HepG2 (cell line): ENCODE data around the gene GRIN3B. TPM values are rescaled to one million over a fixed set of nuclear protein-coding genes. Genes with fewer than 3 reads are reported as not detected.
A peak's percentile ranks its signal among the peaks of the same experiment; 100 is the strongest.

ENCODE experiments used
- ATAC-seq: fragments of 200-7000 bp; cut with Tn5 transposase; 3 replicates; pipeline ENCODE4 v1.9.1; 2020; ENCODE audit warnings: mild to moderate bottlenecking, moderate library complexity
- BruUV-seq: library from RNA; stranded (reverse); fragments of 400-500 nt; replicated peaks from 2 replicates; lab custom pipeline; 2021; lab: Mats Ljungman, UMichigan
- CTCF ChIA-PET: fragments of 300-600 bp; formaldehyde crosslinking; extraction: SDS; loops from one replicate; lab custom pipeline; 2021; ENCODE audit warnings: low total read pairs, inconsistent platforms, low intra/inter-chr PET ratio; lab: Yijun Ruan, JAX
- POLR2A ChIA-PET: fragments of 350-600 bp; sonication (Branson Sonifier 250); formaldehyde crosslinking; loops from one replicate; lab custom pipeline; 2020; ENCODE audit warnings: antibody characterized with exemption, inconsistent platforms; lab: Yijun Ruan, JAX
- DNase-seq: peaks from one replicate; pipeline ENCODE4 v3.0.0-alpha.2; 2015; ENCODE audit warnings: low spot score
- FAIRE-seq: peaks from 3 replicates; lab custom pipeline; 2011; peaks lifted over from hg19 to GRCh38; lab: Jason Lieb, UNC
- H2AFZ ChIP-seq: one replicate; pipeline ENCODE4 v1.6.1; 2011; ENCODE audit warnings: low read length, inconsistent platforms
- H3K27ac ChIP-seq: fragments of 300-600 bp; 3 replicates; pipeline ENCODE4 v1.8.0; 2011; ENCODE audit warnings: mixed run types, mild to moderate bottlenecking, mixed read lengths, low read length, inconsistent platforms; ENCODE audit not compliant: insufficient read depth; ENCODE audit errors: extremely low read length
- H3K27me3 ChIP-seq, 2 experiments: fragments of 200-600 bp in 1 of 2; 2 replicates in 1 of 2; 3 replicates in 1 of 2; pipeline versions ENCODE4 v1.6.0 to v1.8.0; 2011; ENCODE audit warnings: low read length in 2 of 2, mild to moderate bottlenecking in 2 of 2, moderate library complexity in 2 of 2, inconsistent platforms in 1 of 2; ENCODE audit not compliant: insufficient read depth in 2 of 2, control insufficient read depth in 1 of 2
- H3K36me3 ChIP-seq, 2 experiments: fragments of 200-600 bp in 1 of 2; replicated peaks in 1 of 2; 2 replicates in 1 of 2; 3 replicates in 1 of 2; pipeline versions ENCODE4 v1.5.1 to v1.8.0; 2011; ENCODE audit warnings: low read length in 2 of 2, inconsistent platforms in 1 of 2; ENCODE audit not compliant: insufficient read depth in 2 of 2, control insufficient read depth in 1 of 2
- H3K4me1 ChIP-seq: 2 replicates; pipeline ENCODE4 v1.5.1; 2012; ENCODE audit warnings: low read length, inconsistent platforms; ENCODE audit not compliant: insufficient read depth
- H3K4me2 ChIP-seq: 2 replicates; pipeline ENCODE4 v1.6.0; 2011; ENCODE audit warnings: low read depth, low read length, inconsistent platforms
- H3K4me3 ChIP-seq, 3 experiments: fragments of 200-600 bp in 1 of 3; sonication (generic), shearing (Covaris generic) in 1 of 3; replicated peaks in 1 of 3; 2 replicates each; pipeline ENCODE4 v1.5.1; 2011 to 2016; ENCODE audit warnings: low read length in 3 of 3, inconsistent platforms in 2 of 3, low read depth in 2 of 3, mild to moderate bottlenecking in 2 of 3, control low read depth in 1 of 3, mixed read lengths in 1 of 3; ENCODE audit not compliant: insufficient read depth in 1 of 3
- H3K79me2 ChIP-seq: one replicate; pipeline ENCODE4 v1.6.1; 2011; ENCODE audit warnings: low read length, inconsistent platforms; ENCODE audit not compliant: insufficient read depth
- H3K9ac ChIP-seq: 2 replicates; pipeline ENCODE4 v1.6.0; 2011; ENCODE audit warnings: mild to moderate bottlenecking, low read depth, low read length, inconsistent platforms; ENCODE audit not compliant: insufficient read depth
- H3K9me3 ChIP-seq: 2 replicates; pipeline ENCODE4 v1.5.1; 2012; ENCODE audit warnings: mild to moderate bottlenecking, low read length
- H4K20me1 ChIP-seq: 2 replicates; pipeline ENCODE4 v1.6.0; 2011; ENCODE audit warnings: inconsistent platforms, mild to moderate bottlenecking, low read length, moderate library complexity; ENCODE audit not compliant: insufficient read depth
- ATF1 ChIP-seq: IDR thresholded peaks from 2 replicates; pipeline ENCODE4 v1.6.1; 2016; ENCODE audit warnings: mild to moderate bottlenecking, control low read depth
- CEBPG ChIP-seq: IDR thresholded peaks from 2 replicates; pipeline ENCODE4 v1.6.1; 2016
- FOXP1 ChIP-seq, 2 experiments: fragments of 450-650 bp in 1 of 2; IDR thresholded peaks; 2 replicates each; pipeline ENCODE4 v1.6.1; 2017 to 2018; ENCODE audit warnings: antibody characterized with exemption in 1 of 2
- HNRNPK ChIP-seq: fragments of 200-400 bp; formaldehyde crosslinking; IDR thresholded peaks from 2 replicates; pipeline ENCODE4 v1.6.1; 2018; ENCODE audit warnings: low read length, low read depth, moderate library complexity, mild to moderate bottlenecking; ENCODE audit not compliant: poor library complexity, severe bottlenecking
- JUNB ChIP-seq: sonication (generic); formaldehyde crosslinking; IDR thresholded peaks from 2 replicates; pipeline ENCODE4 v1.8.0; 2022; ENCODE audit warnings: missing genetic modification reagents, mild to moderate bottlenecking, borderline replicate concordance
- KDM5B ChIP-seq: sonication (generic); formaldehyde crosslinking; IDR thresholded peaks from 2 replicates; pipeline ENCODE4 v1.4.0; 2020; ENCODE audit warnings: missing genetic modification reagents, mild to moderate bottlenecking, borderline replicate concordance
- KLF9 ChIP-seq: IDR thresholded peaks from 2 replicates; pipeline ENCODE4 v1.6.1; 2016; ENCODE audit warnings: low read depth
- MTA1 ChIP-seq: sonication (generic); formaldehyde crosslinking; IDR thresholded peaks from 2 replicates; pipeline ENCODE4 v1.4.0; 2020; ENCODE audit warnings: missing genetic modification reagents, mild to moderate bottlenecking, borderline replicate concordance
- SP4 ChIP-seq: sonication (generic); formaldehyde crosslinking; IDR thresholded peaks from 2 replicates; pipeline ENCODE4 v1.8.1; 2023; ENCODE audit warnings: mild to moderate bottlenecking, missing genetic modification reagents
- SP5 ChIP-seq: IDR thresholded peaks from 2 replicates; pipeline ENCODE4 v1.6.1; 2016; ENCODE audit warnings: low read depth, borderline replicate concordance
- STAT5B ChIP-seq: sonication (generic); formaldehyde crosslinking; IDR thresholded peaks from 2 replicates; pipeline ENCODE4 v1.4.0; 2020; ENCODE audit warnings: missing genetic modification reagents
- ZNF468 ChIP-seq: sonication (generic); formaldehyde crosslinking; IDR thresholded peaks from 2 replicates; pipeline ENCODE4 v1.8.0; 2022; ENCODE audit warnings: mild to moderate bottlenecking, moderate library complexity, missing genetic modification reagents
- ZNF839 ChIP-seq: sonication (generic); formaldehyde crosslinking; IDR thresholded peaks from 2 replicates; pipeline ENCODE4 v1.4.0; 2020; ENCODE audit warnings: missing genetic modification reagents, mild to moderate bottlenecking, borderline replicate concordance
- ZSCAN30 ChIP-seq: sonication (generic); formaldehyde crosslinking; IDR thresholded peaks from 2 replicates; pipeline ENCODE4 v1.5.0; 2020; ENCODE audit warnings: mild to moderate bottlenecking, missing genetic modification reagents
- WGBS: methylation state at CpG from one replicate; pipeline ENCODE4 v1.1.6; 2017; ENCODE audit warnings: low lambda C conversion rate; 5-methylcytosine and 5-hydroxymethylcytosine counted together
- in situ Hi-C: cut with HindIII; loops from 2 replicates; pipeline ENCODE4 v1.10.0; 2017; ENCODE audit warnings: low pct_unique_long_range_greater_than_20kb; ENCODE audit not compliant: extremely low pct_ligation_motif_present
- intact Hi-C: fragments of 100-400 bp; cut with micrococcal nuclease; formaldehyde crosslinking; loops from one replicate; pipeline ENCODE4 v1.10.0; 2022; ENCODE audit not compliant: unreplicated experiment
- polyA plus RNA-seq, 8 experiments: library from polyadenylated mRNA; depleted of rRNA in 3 of 8; stranded (reverse) in 7 of 8; unstranded in 1 of 8; fragments of >200 nt; fragmentation: Illumina TruSeq in 4 of 8; extraction: Trizol in 4 of 8; gene quantifications; 2 replicates each; pipeline versions ENCODE4 v1.2.1 to v1.2.3, GENCODE V29; 2011 to 2016; ENCODE audit warnings: low read depth in 4 of 8, missing spikeins in 1 of 8, mixed read lengths in 1 of 8; ENCODE audit not compliant: insufficient read depth in 1 of 8
- total RNA-seq, 5 experiments: library from RNA; depleted of rRNA; stranded (reverse); fragments of >200 nt; fragmentation: Illumina TruSeq; extraction: Trizol; gene quantifications; 2 replicates each; pipeline ENCODE4 v1.2.3, GENCODE V29; 2016; ENCODE audit warnings: low read depth in 1 of 5
- TF ChIP-seq, protein P1 (sequence below): sonication (generic); formaldehyde crosslinking; IDR thresholded peaks from 2 replicates; pipeline ENCODE4 v1.4.0; 2020; ENCODE audit warnings: mild to moderate bottlenecking, missing genetic modification reagents
- TF ChIP-seq, protein P2 (sequence below): sonication (generic); formaldehyde crosslinking; IDR thresholded peaks from 2 replicates; pipeline ENCODE4 v1.8.0; 2022; ENCODE audit warnings: mild to moderate bottlenecking, missing genetic modification reagents; ENCODE audit not compliant: insufficient replicate concordance

GRIN3B gene
- total and polyA plus RNA-seq, 2 of the 13 experiments (the other 11 are each of a cell fraction or from before 2014, with no cell fraction given) = 0.07 to 0.20 TPM

DNA sequence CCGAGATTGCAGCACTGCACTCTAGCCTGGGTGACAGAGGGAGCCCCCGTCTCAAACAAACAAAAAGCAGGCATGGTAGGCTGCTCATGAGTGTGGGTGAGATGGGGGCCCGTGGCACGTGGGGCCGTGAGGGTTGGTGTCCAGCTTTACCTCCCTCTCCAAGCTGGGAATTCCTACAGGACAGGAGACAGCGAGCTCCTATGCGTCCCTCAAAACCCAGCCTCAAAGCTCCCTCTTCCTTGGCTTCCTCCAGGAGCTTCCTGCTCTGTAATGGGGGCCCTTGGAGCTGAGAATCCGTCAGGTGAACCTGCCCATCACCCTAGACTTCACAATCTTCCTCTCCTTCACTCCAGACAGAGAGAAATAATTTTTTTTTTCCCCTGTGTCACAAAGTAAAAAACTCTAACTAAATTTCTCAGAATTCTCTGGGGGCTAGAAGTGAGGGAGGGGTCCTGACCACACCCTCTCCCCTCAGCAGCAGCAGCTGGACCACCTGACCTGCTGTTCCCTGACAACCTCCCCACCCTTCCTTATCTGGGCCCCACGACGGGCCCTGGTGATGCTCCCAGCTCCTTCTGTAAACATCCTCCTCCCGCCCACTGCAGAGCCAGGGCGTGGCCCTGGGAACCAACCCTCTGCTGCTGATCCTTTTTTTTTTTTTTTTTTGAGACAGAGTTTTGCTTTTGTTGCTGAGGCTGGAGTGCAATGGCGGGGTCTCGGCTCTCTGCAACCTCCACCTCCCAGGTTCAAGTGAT lies 38.2 kb upstream of the GRIN3B start:
- Histone ChIP-seq H3K4me2 (peak overlapping the region; percentile 77; the same call in 1 of the 2 replicates), H3K4me3 (no peak overlapping the region; a peak in 1 of 6 replicates), H3K36me3 (peaks cover 22 to 56% of the 10 kb centered on the region in 2 experiments; a peak in 4 of 5 replicates), H3K4me1 (peaks cover 59% of the 10 kb centered on the region), H3K9me3 (no peaks in the 10 kb centered on the region), H2AFZ (no peak overlapping the region), H3K79me2 (peaks cover 41% of the 10 kb centered on the region), H3K27me3 (no peaks in the 10 kb centered on the region), H3K27ac (peak overlapping the region; percentile 74), H4K20me1 (no peaks in the 10 kb centered on the region), H3K9ac (peak overlapping the region; percentile 51; the same call in 1 of the 2 replicates)
- peak; percentile 20 for DNase-seq
- FAIRE-seq = no peak
- intact Hi-C loops = no loop called here
- no TSS peak for BruUV-seq
- no peak for ATAC-seq
- ChIA-PET POLR2A (interaction anchor here (0.6 to 4.6 kb wide), 9 partner anchors 9 to 38 kb away, joined by 3 to 49 read pairs (median 6); partner anchors contain the start of gene WDR18), CTCF (interaction anchor here (1.8 kb wide), 1 partner anchor 40 kb away, joined by 4 read pairs; no protein-coding TSS in a partner anchor)
- 48% methylated on average over 9 of the region's 14 CpGs for WGBS
- in situ Hi-C loops = loop anchor here (5.0 kb wide), 1 partner anchor 35 kb away; the partner anchor contains the start of gene ARID3A
- TF ChIP-seq SP5 (CRISPR knock-in tag) (peak; percentile 48; the same call in 1 of the 2 replicates), ATF1 (CRISPR knock-in tag) (no peak), SP4 (CRISPR knock-in tag) (no peak), KDM5B (CRISPR knock-in tag) (no peak), FOXP1 (IDR thresholded peaks at IDR 0.05) (no peak), FOXP1 (CRISPR knock-in tag; IDR thresholded peaks at IDR 0.05) (0 out of 2 replicates have a peak, but pooled peaks have one; percentile 12), ZNF839 (no peak), STAT5B (CRISPR knock-in tag) (no peak), ZSCAN30 (CRISPR knock-in tag) (no peak), JUNB (CRISPR knock-in tag) (no peak), MTA1 (CRISPR knock-in tag) (no peak), KLF9 (CRISPR knock-in tag) (no peak), ZNF468 (no peak), CEBPG (CRISPR knock-in tag) (no peak), HNRNPK (no peak)
- TF ChIP-seq, protein P1, sequence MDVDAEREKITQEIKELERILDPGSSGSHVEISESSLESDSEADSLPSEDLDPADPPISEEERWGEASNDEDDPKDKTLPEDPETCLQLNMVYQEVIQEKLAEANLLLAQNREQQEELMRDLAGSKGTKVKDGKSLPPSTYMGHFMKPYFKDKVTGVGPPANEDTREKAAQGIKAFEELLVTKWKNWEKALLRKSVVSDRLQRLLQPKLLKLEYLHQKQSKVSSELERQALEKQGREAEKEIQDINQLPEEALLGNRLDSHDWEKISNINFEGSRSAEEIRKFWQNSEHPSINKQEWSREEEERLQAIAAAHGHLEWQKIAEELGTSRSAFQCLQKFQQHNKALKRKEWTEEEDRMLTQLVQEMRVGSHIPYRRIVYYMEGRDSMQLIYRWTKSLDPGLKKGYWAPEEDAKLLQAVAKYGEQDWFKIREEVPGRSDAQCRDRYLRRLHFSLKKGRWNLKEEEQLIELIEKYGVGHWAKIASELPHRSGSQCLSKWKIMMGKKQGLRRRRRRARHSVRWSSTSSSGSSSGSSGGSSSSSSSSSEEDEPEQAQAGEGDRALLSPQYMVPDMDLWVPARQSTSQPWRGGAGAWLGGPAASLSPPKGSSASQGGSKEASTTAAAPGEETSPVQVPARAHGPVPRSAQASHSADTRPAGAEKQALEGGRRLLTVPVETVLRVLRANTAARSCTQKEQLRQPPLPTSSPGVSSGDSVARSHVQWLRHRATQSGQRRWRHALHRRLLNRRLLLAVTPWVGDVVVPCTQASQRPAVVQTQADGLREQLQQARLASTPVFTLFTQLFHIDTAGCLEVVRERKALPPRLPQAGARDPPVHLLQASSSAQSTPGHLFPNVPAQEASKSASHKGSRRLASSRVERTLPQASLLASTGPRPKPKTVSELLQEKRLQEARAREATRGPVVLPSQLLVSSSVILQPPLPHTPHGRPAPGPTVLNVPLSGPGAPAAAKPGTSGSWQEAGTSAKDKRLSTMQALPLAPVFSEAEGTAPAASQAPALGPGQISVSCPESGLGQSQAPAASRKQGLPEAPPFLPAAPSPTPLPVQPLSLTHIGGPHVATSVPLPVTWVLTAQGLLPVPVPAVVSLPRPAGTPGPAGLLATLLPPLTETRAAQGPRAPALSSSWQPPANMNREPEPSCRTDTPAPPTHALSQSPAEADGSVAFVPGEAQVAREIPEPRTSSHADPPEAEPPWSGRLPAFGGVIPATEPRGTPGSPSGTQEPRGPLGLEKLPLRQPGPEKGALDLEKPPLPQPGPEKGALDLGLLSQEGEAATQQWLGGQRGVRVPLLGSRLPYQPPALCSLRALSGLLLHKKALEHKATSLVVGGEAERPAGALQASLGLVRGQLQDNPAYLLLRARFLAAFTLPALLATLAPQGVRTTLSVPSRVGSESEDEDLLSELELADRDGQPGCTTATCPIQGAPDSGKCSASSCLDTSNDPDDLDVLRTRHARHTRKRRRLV (CRISPR knock-in tag) = no peak
- TF ChIP-seq, protein P2, sequence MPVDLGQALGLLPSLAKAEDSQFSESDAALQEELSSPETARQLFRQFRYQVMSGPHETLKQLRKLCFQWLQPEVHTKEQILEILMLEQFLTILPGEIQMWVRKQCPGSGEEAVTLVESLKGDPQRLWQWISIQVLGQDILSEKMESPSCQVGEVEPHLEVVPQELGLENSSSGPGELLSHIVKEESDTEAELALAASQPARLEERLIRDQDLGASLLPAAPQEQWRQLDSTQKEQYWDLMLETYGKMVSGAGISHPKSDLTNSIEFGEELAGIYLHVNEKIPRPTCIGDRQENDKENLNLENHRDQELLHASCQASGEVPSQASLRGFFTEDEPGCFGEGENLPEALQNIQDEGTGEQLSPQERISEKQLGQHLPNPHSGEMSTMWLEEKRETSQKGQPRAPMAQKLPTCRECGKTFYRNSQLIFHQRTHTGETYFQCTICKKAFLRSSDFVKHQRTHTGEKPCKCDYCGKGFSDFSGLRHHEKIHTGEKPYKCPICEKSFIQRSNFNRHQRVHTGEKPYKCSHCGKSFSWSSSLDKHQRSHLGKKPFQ (CRISPR knock-in tag) = no peak
